ENCODE results near the gene KCTD21.

Gene KCTD21

GRCh38 chr11:78200061-78200460 is 11.6 kb upstream of the KCTD21 start:
- Histone ChIP-seq H4K20me1 (ENCODE audit: insufficient read depth, low read length, poor library complexity, severe bottlenecking) (no peaks in the 10 kb centered on the region), H3K36me3 (ENCODE audit: insufficient read depth, low read length) (no peaks in the 10 kb centered on the region; the same call in 1 of the 2 replicates), H2AFZ (ENCODE audit: low read length) (no peak overlapping the region), H3K9ac (ENCODE audit: low read depth, low read length, poor library complexity, severe bottlenecking) (no peak overlapping the region), H3K4me1 (ENCODE audit: insufficient read depth, low read length, poor library complexity, severe bottlenecking) (peaks cover 29% of the 10 kb centered on the region), H3K4me3 (ENCODE audit: low read length, poor library complexity, severe bottlenecking) (no peak overlapping the region), H3F3A (ENCODE audit: low read depth) (0 out of 2 replicates have a peak, but pooled peaks cover 4% of the 10 kb centered on the region), H3K4me2 (ENCODE audit: low read depth, low read length, poor library complexity, severe bottlenecking) (no peak overlapping the region), H3K9me2 (replicated peaks; ENCODE audit: low read depth, low read length) (no peaks in the 10 kb centered on the region), H3K27me3 (ENCODE audit: insufficient read depth, low read length, poor library complexity, severe bottlenecking) (no peaks in the 10 kb centered on the region), H3K9me3 (ENCODE audit: insufficient read depth, low read depth, low read length) (no peaks in the 10 kb centered on the region), H3K79me2 (ENCODE audit: insufficient read depth, low read length) (no peaks in the 10 kb centered on the region)
- TF ChIP-seq CTCF (conservative IDR thresholded peaks at IDR 0.05; ENCODE audit: low read length), result no peak
- no peak for TF ChIP-seq EZH2phosphoT487 (IDR thresholded peaks at IDR 0.05; ENCODE audit: borderline replicate concordance)

DNA sequence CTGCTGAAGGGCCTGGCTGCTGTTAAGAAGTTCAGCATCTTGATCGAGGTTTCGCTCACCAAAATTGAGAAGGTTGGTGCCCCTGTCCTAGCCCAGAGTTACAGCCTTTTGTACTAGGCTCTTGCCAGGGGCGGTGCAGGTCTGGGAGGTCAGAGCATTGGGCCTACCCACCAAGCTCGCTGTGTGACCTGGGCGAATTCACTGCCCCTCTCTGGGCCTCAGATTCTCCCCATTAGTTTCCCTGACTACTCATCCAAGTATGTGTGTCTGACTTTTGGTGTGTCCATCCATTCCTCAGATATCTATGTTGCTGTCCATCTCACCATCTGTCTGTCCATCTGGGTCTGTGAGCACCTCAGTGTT is 11.2 kb upstream of the KCTD21 start:
- Histone ChIP-seq H3K27me3 (ENCODE audit: insufficient read depth, low read length, poor library complexity, severe bottlenecking) (no peaks in the 10 kb centered on the region), H3K9me3 (ENCODE audit: insufficient read depth, low read depth, low read length) (no peaks in the 10 kb centered on the region), H3K4me1 (ENCODE audit: insufficient read depth, low read length, poor library complexity, severe bottlenecking) (peaks cover 30% of the 10 kb centered on the region), H3F3A (ENCODE audit: low read depth) (0 out of 2 replicates have a peak, but pooled peaks cover 4% of the 10 kb centered on the region), H3K36me3 (ENCODE audit: insufficient read depth, low read length) (no peaks in the 10 kb centered on the region; the same call in 1 of the 2 replicates), H3K4me3 (ENCODE audit: low read length, poor library complexity, severe bottlenecking) (no peak overlapping the region), H2AFZ (ENCODE audit: low read length) (no peak overlapping the region), H4K20me1 (ENCODE audit: insufficient read depth, low read length, poor library complexity, severe bottlenecking) (no peaks in the 10 kb centered on the region), H3K9ac (ENCODE audit: low read depth, low read length, poor library complexity, severe bottlenecking) (no peak overlapping the region), H3K79me2 (ENCODE audit: insufficient read depth, low read length) (no peaks in the 10 kb centered on the region), H3K9me2 (replicated peaks; ENCODE audit: low read depth, low read length) (no peaks in the 10 kb centered on the region), H3K4me2 (ENCODE audit: low read depth, low read length, poor library complexity, severe bottlenecking) (no peak overlapping the region)
- TF ChIP-seq EZH2phosphoT487 (IDR thresholded peaks at IDR 0.05; ENCODE audit: borderline replicate concordance) (no peak), CTCF (conservative IDR thresholded peaks at IDR 0.05; ENCODE audit: low read length) (no peak)

- H3K36me3 ChIP-seq (ENCODE audit: insufficient read depth, low read length), result no peaks in the 10 kb centered on the region; the same call in 1 of the 2 replicates
- no peak for TF ChIP-seq CTCF (conservative IDR thresholded peaks at IDR 0.05; ENCODE audit: low read length)
- TF ChIP-seq EZH2phosphoT487 (IDR thresholded peaks at IDR 0.05; ENCODE audit: borderline replicate concordance), result no peak
- H3F3A ChIP-seq (ENCODE audit: low read depth), result 0 out of 2 replicates have a peak, but pooled peaks cover 4% of the 10 kb centered on the region
- no peak overlapping the region for H3K4me3 ChIP-seq (ENCODE audit: low read length, poor library complexity, severe bottlenecking)
- no peak overlapping the region for H2AFZ ChIP-seq (ENCODE audit: low read length)
- H3K79me2 ChIP-seq (ENCODE audit: insufficient read depth, low read length), result no peaks in the 10 kb centered on the region
- H3K9me2 ChIP-seq (replicated peaks; ENCODE audit: low read depth, low read length), result no peaks in the 10 kb centered on the region
- no peak overlapping the region for H3K9ac ChIP-seq (ENCODE audit: low read depth, low read length, poor library complexity, severe bottlenecking)
- H4K20me1 ChIP-seq (ENCODE audit: insufficient read depth, low read length, poor library complexity, severe bottlenecking), result no peaks in the 10 kb centered on the region
- no peaks in the 10 kb centered on the region for H3K9me3 ChIP-seq (ENCODE audit: insufficient read depth, low read depth, low read length)
- no peak overlapping the region for H3K4me2 ChIP-seq (ENCODE audit: low read depth, low read length, poor library complexity, severe bottlenecking)
- peaks cover 35% of the 10 kb centered on the region for H3K4me1 ChIP-seq (ENCODE audit: insufficient read depth, low read length, poor library complexity, severe bottlenecking)
- H3K27me3 ChIP-seq (ENCODE audit: insufficient read depth, low read length, poor library complexity, severe bottlenecking), result no peaks in the 10 kb centered on the region
Observed at GRCh38 chr11:78199015-78199652, 10.7 kb upstream of the KCTD21 start.

All from Loucy (cell line).